CD4-positive, alpha-beta T cell (primary cell): ENCODE data around the gene MBNL2. TPM values are rescaled to one million over a fixed set of nuclear protein-coding genes. Genes with fewer than 3 reads are reported as not detected.

Experiments used
- ATAC-seq: fragments of 200-7000 bp; cut with Tn5 transposase; one replicate; pipeline ENCODE4 v1.10.0; 2022; ENCODE audit warnings: mild to moderate bottlenecking; ENCODE audit not compliant: poor library complexity
- CTCF ChIA-PET: fragments of 350-600 bp; sonication (Branson Sonifier 250); formaldehyde crosslinking; loops from one replicate; lab custom pipeline; 2021; ENCODE audit warnings: antibody characterized with exemption, inconsistent platforms; lab: Charles Lee
- POLR2A ChIA-PET: fragments of 350-600 bp; sonication (Branson Sonifier 250); formaldehyde crosslinking; loops from one replicate; lab custom pipeline; 2021; ENCODE audit warnings: antibody characterized with exemption, inconsistent platforms; lab: Charles Lee
- DNase-seq, 14 experiments: peaks; one replicate each; pipeline ENCODE4 v3.0.0-alpha.2; 2013 to 2020; ENCODE audit warnings: mixed read lengths in 2 of 14
- H3K27ac ChIP-seq, 2 donors: one replicate each; pipeline versions ENCODE4 v1.5.1 to v1.7.0; 2013; ENCODE audit warnings: low read length in 2 of 2, low read depth in 1 of 2, mild to moderate bottlenecking in 1 of 2
- H3K27me3 ChIP-seq, 2 experiments: 1 replicate in 1 of 2; 2 replicates in 1 of 2; pipeline versions ENCODE4 v1.6.1 to v1.7.0; 2013; ENCODE audit warnings: low read length in 2 of 2, control low read depth in 1 of 2, mild to moderate bottlenecking in 1 of 2, moderate library complexity in 1 of 2; ENCODE audit not compliant: insufficient read depth in 2 of 2, control insufficient read depth in 1 of 2
- H3K36me3 ChIP-seq: one replicate; pipeline ENCODE4 v1.6.1; 2013; ENCODE audit warnings: low read length, control low read depth; ENCODE audit not compliant: insufficient read depth
- H3K4me1 ChIP-seq: one replicate; pipeline ENCODE4 v1.6.1; 2013; ENCODE audit warnings: low read length, control low read depth; ENCODE audit not compliant: insufficient read depth
- H3K4me3 ChIP-seq: one replicate; pipeline ENCODE4 v1.5.1; 2013; ENCODE audit warnings: mild to moderate bottlenecking, low read length, moderate library complexity
- H3K9me3 ChIP-seq, 2 experiments: 1 replicate in 1 of 2; 2 replicates in 1 of 2; pipeline versions ENCODE4 v1.6.1 to v1.7.0; 2013; ENCODE audit warnings: low read length in 2 of 2, mild to moderate bottlenecking in 2 of 2, control low read depth in 1 of 2, moderate library complexity in 1 of 2; ENCODE audit not compliant: control insufficient read depth in 1 of 2, insufficient read depth in 1 of 2
- H3K27ac Mint-ChIP-seq: one replicate; pipeline ENCODE4 v1.8.0; 2020; ENCODE audit warnings: mixed read lengths
- H3K27me3 Mint-ChIP-seq: one replicate; pipeline ENCODE4 v1.8.0; 2021; ENCODE audit warnings: mixed read lengths
- H3K36me3 Mint-ChIP-seq: one replicate; pipeline ENCODE4 v1.8.0; 2021; ENCODE audit warnings: low read depth, mixed read lengths
- H3K4me1 Mint-ChIP-seq: one replicate; pipeline ENCODE4 v1.8.0; 2021; ENCODE audit warnings: low read depth, mixed read lengths
- H3K4me3 Mint-ChIP-seq: one replicate; pipeline ENCODE4 v1.8.0; 2020; ENCODE audit warnings: mild to moderate bottlenecking, mixed read lengths
- H3K9me3 Mint-ChIP-seq: one replicate; pipeline ENCODE4 v1.8.0; 2020; ENCODE audit warnings: mixed read lengths
- intact Hi-C, 2 experiments: fragments of 100-400 bp; cut with DNase I in 1 of 2; cut with micrococcal nuclease in 1 of 2; formaldehyde crosslinking; loops; one replicate each; pipeline versions ENCODE4 v1.15.1 to v1.9.0; 2023 to 2025; cut with DNase I, micrococcal nuclease
- total RNA-seq, 174 experiments: library from RNA in 2 of 174; stranded (reverse) in 2 of 174; gene quantifications; one replicate each; pipeline ENCODE4 v1.2.3 and lab custom pipeline; 2021 to 2026
- TF ChIP-seq, protein P1 (sequence below): fragments of 200-600 bp; IDR thresholded peaks from one replicate; pipeline ENCODE4 v1.8.0; 2022; ENCODE audit warnings: antibody characterized with exemption, mild to moderate bottlenecking

The MBNL2 gene
- total RNA-seq, 2 experiments from 2014 or later = 35.9 to 36.0 TPM

DNA sequence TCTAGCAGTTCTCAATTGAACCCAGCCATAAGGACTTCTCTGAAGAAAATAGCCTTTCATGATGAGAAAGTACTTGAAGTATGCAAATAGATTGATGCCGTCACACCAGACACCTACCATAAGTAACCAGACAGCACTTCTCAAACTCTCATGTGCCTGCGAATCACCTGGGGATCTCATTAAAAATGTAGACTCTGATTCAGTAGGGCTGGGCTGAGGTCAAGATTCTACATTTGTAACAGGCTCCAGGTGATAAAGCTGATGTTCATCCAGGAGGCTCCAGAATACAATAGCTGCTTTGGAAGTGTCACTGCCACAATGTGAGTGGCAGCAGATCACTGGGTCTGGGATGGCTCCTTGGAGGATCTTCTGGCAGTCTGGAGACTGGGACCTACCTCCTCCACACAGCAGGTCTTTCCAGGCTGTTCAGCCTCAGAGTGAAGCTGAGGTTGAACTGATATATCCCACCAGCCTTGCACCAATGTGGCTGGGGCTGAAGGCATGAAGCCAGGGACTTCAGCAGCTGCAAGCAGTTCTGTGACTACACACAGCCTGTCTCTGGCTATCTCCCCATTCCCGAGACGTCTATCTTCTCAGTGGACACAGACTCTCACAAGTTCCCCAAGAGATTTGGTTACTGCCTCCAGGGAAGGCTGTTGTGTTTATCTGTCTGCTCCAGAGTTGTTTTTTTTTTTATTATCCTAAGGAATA lies 9.1 kb downstream of the MBNL2 start:
- POLR2A ChIA-PET = interaction anchor here (1.1 to 1.6 kb wide), 2 partner anchors 9 to 25 kb away, joined by 3 to 5 read pairs; partner anchors contain the start of gene MBNL2

DNA sequence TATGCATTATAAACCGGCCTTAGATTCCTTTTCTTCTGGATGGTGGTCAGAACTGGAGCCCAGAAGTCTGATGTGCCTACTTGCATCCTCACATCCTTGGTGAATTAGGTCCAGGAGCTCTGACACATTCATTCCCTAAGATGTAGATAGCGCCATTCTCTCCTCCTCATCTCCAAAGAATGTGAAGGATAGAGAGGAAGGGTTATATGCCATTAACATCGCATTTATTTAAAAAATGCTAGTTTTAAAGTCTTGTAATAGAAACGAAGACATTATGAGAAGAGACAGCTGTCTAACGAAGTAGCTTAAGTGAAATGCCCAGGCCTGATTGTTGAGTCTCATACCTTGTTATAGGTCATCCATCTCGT lies 9.7 kb downstream of the MBNL2 start:
- Mint-ChIP-seq H3K9me3 (no peaks in the 10 kb centered on the region), H3K27me3 (no peaks in the 10 kb centered on the region), H3K4me3 (no peak overlapping the region), H3K27ac (no peak overlapping the region), H3K4me1 (peaks cover 86% of the 10 kb centered on the region), H3K36me3 (peaks cover 60% of the 10 kb centered on the region)
- peaks cover 34% of the 10 kb centered on the region for H3K4me1 ChIP-seq
- ChIA-PET CTCF (no interaction called here), POLR2A (interaction anchor here (1.1 to 1.6 kb wide), 2 partner anchors 9 to 26 kb away, joined by 3 to 5 read pairs; partner anchors contain the start of gene MBNL2)
- DNase-seq (no peak), ATAC-seq (no peak)
- no peak overlapping the region for H3K27ac ChIP-seq
- H3K36me3 ChIP-seq = peaks cover 17% of the 10 kb centered on the region
- H3K27me3 ChIP-seq = no peaks in the 10 kb centered on the region
- TF ChIP-seq, protein P1, sequence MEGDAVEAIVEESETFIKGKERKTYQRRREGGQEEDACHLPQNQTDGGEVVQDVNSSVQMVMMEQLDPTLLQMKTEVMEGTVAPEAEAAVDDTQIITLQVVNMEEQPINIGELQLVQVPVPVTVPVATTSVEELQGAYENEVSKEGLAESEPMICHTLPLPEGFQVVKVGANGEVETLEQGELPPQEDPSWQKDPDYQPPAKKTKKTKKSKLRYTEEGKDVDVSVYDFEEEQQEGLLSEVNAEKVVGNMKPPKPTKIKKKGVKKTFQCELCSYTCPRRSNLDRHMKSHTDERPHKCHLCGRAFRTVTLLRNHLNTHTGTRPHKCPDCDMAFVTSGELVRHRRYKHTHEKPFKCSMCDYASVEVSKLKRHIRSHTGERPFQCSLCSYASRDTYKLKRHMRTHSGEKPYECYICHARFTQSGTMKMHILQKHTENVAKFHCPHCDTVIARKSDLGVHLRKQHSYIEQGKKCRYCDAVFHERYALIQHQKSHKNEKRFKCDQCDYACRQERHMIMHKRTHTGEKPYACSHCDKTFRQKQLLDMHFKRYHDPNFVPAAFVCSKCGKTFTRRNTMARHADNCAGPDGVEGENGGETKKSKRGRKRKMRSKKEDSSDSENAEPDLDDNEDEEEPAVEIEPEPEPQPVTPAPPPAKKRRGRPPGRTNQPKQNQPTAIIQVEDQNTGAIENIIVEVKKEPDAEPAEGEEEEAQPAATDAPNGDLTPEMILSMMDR = no peak
- intact Hi-C loops = no loop called here
- H3K4me3 ChIP-seq = no peak overlapping the region
- H3K9me3 ChIP-seq = no peaks in the 10 kb centered on the region

More for the DNA sequence above, 9.1 kb downstream of the MBNL2 start:
- Mint-ChIP-seq H3K4me1 (peaks cover 86% of the 10 kb centered on the region), H3K9me3 (no peaks in the 10 kb centered on the region), H3K36me3 (peaks cover 60% of the 10 kb centered on the region), H3K27ac (no peak overlapping the region), H3K4me3 (no peak overlapping the region), H3K27me3 (no peaks in the 10 kb centered on the region)
- H3K9me3 ChIP-seq = no peaks in the 10 kb centered on the region
- peaks cover 17% of the 10 kb centered on the region for H3K36me3 ChIP-seq
- H3K4me3 ChIP-seq = no peak overlapping the region
- no peak overlapping the region for H3K27ac ChIP-seq
- TF ChIP-seq, protein P1 = no peak
- DNase-seq (no peak), ATAC-seq (no peak)
- intact Hi-C loops = no loop called here
- peaks cover 37% of the 10 kb centered on the region for H3K4me1 ChIP-seq
- CTCF ChIA-PET = no interaction called here
- H3K27me3 ChIP-seq = no peaks in the 10 kb centered on the region

DNA sequence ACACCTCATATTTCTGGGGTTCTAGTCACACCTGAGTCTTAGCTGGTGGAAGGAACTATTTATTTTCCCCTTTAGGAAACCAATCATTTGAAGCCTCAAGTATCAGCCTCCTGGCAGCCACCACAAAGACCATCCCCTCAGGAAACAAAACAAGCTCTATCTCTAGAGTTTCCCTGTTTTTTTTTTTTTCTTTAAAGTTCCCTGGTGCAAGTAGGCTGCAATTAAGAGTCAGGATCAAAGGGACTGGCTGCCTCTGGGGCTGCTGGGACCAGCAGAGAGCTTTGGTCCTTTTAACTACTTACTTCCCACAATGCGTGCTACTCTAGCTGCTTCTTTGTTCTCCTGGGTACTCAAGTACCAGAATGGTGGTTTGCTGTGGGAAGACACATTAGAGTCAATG lies 11.4 kb downstream of the MBNL2 start:
- intact Hi-C loops = no loop called here
- Histone ChIP-seq H3K9me3 (no peaks in the 10 kb centered on the region), H3K4me1 (peaks cover 33% of the 10 kb centered on the region), H3K36me3 (peaks cover 17% of the 10 kb centered on the region), H3K27me3 (no peaks in the 10 kb centered on the region), H3K4me3 (no peak overlapping the region), H3K27ac (no peak overlapping the region)
- DNase-seq = no peak
- Mint-ChIP-seq H3K4me1 (peaks cover 89% of the 10 kb centered on the region), H3K27me3 (no peaks in the 10 kb centered on the region), H3K36me3 (peaks cover 64% of the 10 kb centered on the region), H3K9me3 (no peaks in the 10 kb centered on the region), H3K27ac (no peak overlapping the region), H3K4me3 (no peak overlapping the region)
- ChIA-PET POLR2A (interaction anchor here (1.4 kb wide), 1 partner anchor 10 kb away, joined by 3 read pairs; no protein-coding TSS in a partner anchor), CTCF (interaction anchor here (0.6 to 0.9 kb wide), 2 partner anchors 9 to 11 kb away, joined by 3 to 4 read pairs; partner anchors contain the start of gene MBNL2)
- TF ChIP-seq, protein P1 = no peak
- ATAC-seq = no peak
